G401.6 (cell line): ENCODE results near the gene SNX14.
"Not testable (repeated sequence)": the region's sequence is repeated elsewhere in the genome, so short reads cannot be mapped to it uniquely, and the experiment has no call there.

Experiments used
- FAIRE-seq: peaks from 2 replicates; lab custom pipeline; 2012; peaks lifted over from hg19 to GRCh38; lab: Jason Lieb, UNC

SNX14 gene

DNA sequence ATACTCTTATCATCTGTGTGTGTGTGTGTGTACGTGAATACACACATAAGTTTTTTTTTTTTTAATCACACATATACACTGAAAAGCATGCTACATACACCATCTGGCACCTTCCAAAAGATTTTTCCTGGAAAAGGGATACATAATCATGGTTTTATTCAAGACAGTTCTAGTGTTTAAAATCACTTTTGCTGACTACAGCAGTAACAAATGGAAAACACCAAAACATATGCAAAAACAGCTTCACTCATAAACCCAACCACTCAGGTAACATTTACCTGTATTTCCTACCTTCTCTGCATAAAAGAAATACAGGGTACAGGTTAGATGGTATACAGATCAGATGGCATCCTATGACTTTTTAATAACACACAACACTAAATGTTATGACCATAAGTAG is 2.5 kb downstream of the SNX14 start:
- FAIRE-seq, result no peak

DNA sequence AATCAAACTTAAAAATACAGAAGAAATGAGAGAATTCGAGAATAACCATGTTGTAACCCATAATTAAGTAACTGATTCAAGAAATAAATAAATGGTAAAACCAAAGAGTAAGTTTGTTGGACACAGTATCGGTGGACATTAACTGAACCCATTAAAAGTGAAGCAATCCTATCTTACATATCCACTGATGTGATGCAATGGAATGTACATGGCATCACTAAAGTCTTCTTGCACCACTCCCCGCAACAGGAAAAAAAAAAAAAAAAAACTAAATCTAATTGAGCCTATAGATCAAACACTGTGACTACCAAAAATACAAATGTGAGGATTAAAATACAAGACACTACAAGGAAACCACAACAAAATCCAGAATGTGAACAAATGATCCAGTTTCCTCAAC is 7.9 kb downstream of the SNX14 start:
- no peak for FAIRE-seq

DNA sequence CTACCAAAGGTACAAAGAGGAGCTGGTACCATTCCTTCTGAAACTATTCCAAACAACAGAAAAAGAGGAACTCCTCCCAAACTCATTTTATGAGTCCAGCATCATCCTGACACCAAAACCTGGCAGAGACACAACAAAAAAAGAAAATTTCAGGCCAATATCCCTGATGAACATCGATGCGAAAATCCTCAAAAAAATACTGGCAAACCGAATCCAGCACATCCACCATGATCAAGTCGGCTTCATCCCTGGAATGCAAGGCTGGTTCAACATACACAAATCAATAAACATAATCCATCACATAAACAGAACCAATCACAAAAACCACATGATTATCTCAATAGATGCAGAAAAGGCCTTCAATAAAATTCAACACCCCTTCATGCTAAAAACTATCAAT is 10.8 kb downstream of the SNX14 start:
- FAIRE-seq, result not testable (repeated sequence)

DNA sequence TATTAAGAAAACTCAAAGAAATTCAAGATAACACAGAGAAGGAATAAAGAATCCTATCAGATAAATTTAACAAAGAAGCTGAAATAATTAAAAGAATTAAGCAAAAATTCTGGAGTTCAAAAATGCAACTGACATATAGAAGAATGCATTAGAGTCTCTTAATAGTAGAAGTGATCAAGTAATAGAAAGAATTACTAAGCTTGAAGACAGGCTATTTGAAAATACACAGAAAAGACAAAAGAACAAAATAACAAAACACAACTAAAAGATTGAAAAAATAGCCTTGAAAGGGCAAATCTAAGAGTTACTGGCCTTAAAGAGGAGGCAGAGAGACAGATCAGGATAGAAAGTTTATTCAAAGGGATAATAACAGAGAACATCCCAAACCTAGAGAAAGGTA is 12.1 kb downstream of the SNX14 start:
- FAIRE-seq, result peak; percentile 6

DNA sequence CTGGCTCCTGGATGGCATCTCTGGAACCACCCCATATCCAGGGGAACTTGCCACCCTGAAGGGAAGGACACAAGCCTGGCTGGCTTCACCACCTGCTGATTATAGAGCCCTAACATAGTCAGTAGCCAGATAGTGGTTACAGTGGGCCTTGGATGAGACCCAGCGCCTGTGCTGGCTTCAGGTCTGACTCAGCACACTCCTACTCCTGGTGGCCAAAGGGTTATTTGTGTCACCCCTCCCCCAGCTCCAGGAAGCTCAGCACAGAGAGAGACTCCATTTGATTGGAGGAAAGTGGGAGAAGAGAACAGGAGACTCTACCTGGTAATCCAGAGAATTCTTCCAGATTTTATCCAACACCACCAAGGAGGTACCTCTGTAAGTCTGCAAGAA is 12.8 kb downstream of the SNX14 start:
- no peak for FAIRE-seq

DNA sequence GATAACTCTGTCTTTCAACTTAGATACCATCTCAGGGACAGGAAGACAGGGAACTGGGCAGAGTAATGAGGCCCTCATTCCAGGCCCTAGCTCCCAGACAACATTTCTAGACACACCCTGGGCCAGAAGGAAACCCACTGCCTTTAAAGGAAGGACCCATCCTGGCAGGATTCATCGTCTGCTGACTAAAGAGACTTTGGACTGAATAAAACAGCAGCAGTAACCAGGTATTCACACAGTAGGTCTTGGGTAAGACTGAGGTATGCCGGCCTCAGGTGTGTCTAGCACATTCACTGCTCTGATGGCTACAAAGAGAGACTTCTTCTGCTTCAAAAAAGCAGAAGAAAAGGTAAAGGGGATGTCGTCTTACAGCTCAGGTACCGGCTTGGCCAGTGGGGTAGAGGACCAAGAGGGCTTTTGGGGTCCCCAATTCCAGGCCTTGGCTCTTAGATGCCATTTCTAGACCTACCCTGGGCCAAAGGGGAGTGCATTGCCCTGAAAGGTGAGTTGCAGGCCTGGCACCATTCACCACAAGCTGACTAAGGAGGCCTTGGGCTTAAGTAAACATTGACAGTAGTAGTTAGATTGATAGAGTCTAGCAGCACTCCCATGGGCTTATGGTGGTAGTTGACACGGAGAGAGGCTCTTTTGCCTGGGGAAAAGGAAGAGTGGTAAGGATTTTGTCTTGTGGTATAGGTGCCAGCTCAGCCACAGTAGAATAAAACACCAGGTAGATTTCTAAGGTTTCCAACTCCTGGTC is 13.4 kb downstream of the SNX14 start:
- FAIRE-seq, result no peak

GRCh38 chr6:85579581-85579980 is 14.1 kb downstream of the SNX14 start:
- FAIRE-seq, result no peak

- FAIRE-seq, result no peak
Observed at GRCh38 chr6:85576476-85576875, 17.2 kb downstream of the SNX14 start.

- no peak for FAIRE-seq
Observed at GRCh38 chr6:85574932-85575598, 18.6 kb downstream of the SNX14 start.

GRCh38 chr6:85569323-85569722 is 24.3 kb downstream of the SNX14 start:
- FAIRE-seq, result no peak

- FAIRE-seq, result no peak
Observed at GRCh38 chr6:85568411-85568810, 25.2 kb downstream of the SNX14 start.

DNA sequence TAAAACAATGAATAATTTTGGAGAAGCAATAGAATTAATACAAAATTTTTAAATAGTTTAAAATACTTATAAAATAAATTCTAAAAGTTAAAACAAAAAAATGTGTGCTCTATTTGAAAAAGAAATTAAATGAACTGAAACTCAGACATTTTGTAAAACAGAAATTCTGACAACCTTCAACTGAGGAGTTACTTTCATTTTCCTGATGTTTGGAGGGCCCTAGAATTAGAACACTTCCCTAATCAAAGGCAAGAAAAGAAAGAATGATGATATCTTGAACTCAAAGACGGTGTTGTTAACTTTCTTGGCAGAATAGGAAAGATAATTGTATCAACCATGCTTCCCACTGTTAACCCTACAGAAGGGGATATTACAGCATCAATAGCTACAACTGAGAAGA is 27.9 kb downstream of the SNX14 start:
- no peak for FAIRE-seq

DNA sequence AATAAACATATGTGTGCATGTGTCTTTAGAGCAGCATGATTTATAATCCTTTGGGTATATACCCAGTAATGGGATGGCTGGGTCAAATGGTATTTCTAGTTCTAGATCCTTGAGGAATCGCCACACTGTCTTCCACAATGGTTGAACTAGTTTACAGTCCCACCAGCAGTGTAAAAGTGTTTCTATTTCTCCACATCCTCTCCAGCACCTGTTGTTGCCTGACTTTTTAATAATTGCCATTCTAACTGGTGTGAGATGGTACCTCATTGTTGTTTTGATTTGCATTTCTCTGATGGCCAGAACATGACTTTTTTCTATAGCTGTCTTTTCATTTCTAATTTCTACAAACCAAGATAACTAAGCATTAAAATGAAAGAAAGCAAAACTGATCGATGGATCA is 29.4 kb downstream of the SNX14 start:
- FAIRE-seq, result not testable (repeated sequence)

- peak; percentile 23 for FAIRE-seq
Observed at GRCh38 chr6:85561750-85562357, 31.8 kb downstream of the SNX14 start.

DNA sequence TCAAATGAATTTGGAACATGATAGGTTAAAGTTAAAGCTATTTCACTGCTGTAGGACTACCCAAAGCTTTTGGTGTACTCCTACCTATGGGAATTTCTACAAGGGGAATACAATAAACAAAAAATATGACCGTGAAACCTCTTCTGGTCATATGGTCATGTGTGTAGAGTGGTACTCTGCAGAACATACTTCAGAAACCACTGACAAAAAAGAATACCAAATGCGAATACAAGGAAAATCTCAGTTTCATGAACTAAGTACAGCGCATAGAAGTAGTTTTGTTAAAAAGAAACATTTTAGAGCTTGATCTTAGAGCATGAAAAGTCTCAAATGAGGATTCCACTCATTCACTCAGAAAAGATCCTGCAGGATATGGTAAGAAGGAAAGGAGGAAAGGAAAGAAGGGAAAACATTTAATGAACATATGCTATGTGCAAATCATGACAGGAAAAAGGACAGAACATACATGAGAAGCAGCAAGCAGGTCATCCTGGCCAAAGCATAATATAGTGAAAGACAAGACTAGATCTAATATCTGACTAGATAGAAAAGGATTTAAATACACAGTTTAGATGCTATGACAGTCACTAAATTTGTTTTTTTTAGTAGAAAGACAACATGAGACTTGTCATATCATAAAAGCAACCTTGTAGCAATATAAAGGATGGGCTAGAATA is 36.5 kb downstream of the SNX14 start:
- FAIRE-seq, result no peak

DNA sequence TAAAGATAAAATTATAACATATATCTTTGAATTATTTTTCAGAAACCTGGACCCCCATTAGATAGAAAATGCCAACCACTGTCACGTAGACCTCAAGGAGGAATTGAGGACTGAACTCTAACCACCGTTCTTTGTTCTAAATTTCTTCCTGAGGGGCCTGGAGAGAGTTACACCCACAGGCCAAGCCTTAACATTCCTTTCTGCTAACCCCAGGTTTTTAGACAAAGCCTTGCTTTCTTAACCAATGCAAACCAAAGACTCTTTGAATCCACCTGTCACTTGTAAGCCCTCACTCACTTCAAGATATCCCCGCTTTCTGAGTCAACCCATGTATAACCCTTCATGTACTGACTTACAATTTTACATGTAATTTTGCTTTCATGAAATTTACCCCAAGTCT is 41.0 kb downstream of the SNX14 start:
- FAIRE-seq, result no peak

DNA sequence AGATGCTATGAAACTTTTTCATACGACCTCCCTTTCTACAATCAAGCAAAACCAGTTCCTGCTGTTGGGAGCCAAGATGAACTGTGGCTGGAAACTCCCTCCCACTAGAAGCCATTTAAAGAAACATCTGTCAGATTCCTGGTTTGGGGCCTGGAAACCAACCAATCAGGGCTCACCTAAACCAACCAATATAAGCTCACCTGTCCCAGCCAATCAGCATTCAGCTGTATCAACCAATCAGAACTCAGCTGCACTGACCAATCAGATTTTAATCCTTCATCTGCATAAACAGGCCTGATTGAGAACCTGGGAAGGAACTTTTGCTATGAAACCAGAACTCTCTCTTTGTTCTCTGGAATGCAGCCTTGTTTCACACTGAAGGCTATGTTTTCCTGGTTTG is 42.4 kb downstream of the SNX14 start:
- FAIRE-seq, result no peak

- no peak for FAIRE-seq
Observed at GRCh38 chr6:85547719-85548118, 45.9 kb downstream of the SNX14 start.

DNA sequence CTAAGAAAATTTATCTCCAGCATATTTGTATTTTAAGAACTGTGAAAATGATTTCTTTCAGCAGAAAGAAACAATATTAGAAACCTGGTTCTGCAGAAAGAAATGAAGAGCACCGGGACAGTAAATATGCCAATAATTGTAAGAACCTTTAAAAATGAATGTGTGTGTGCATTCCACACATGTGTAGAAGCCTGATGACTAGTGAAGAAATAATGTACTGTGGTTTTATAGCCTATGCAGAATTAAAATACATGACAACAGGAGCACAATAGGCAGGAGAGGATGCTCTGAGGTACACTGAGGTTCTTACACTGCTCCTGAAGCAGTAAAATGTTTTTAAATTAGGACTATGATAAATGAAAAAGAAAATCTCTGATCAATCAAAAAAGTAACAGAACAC is 48.9 kb downstream of the SNX14 start:
- no peak for FAIRE-seq

GRCh38 chr6:85537055-85537494 is 56.6 kb downstream of the SNX14 start:
- peak; percentile 95 for FAIRE-seq

DNA sequence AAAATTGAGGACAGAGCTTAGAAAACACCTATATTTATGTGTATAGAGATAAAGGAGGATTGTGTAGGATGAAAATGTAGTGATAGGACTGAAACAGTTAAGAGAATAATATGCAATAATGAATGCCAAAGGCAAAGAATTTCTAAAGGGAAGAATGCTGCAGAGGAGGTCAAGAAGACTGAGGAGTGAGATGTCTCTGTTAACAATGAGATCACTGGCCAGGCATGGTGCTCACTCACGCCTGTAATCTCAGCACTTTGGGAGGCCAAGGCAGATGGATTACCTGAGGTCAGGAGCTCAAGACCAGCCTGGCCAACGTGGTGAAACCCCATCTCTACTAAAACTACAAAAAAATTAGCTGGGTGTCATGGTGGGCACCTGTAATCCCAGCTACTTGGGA is 69.4 kb downstream of the SNX14 start:
- FAIRE-seq, result not testable (repeated sequence)

GRCh38 chr6:85516168-85516567 is 77.5 kb downstream of the SNX14 start:
- peak; percentile 51 for FAIRE-seq
